B cell (primary cell): ENCODE data around the gene FOXO3. TPM values are rescaled to one million over a fixed set of nuclear protein-coding genes. Genes with fewer than 3 reads are reported as not detected.

ENCODE experiments used
- ATAC-seq: fragments of 200-7000 bp; cut with Tn5 transposase; one replicate; pipeline ENCODE4 v1.10.0; 2021; ENCODE audit warnings: low read depth, mild to moderate bottlenecking, moderate number of reproducible peaks, moderate library complexity
- CTCF ChIA-PET: fragments of 350-600 bp; sonication (Branson Sonifier 250); formaldehyde crosslinking; loops from one replicate; lab custom pipeline; 2021; ENCODE audit warnings: antibody characterized with exemption, inconsistent platforms; lab: Charles Lee
- POLR2A ChIA-PET: fragments of 350-600 bp; sonication (Branson Sonifier 250); formaldehyde crosslinking; loops from one replicate; lab custom pipeline; 2021; ENCODE audit warnings: antibody characterized with exemption; lab: Charles Lee
- DNase-seq: peaks from one replicate; pipeline ENCODE4 v3.0.0; 2013
- H2AFZ ChIP-seq: 2 replicates; pipeline ENCODE4 v1.6.1; 2012; ENCODE audit warnings: mild to moderate bottlenecking, low read depth, low read length; ENCODE audit not compliant: insufficient read depth, poor library complexity, severe bottlenecking
- H3K27ac ChIP-seq, 2 donors: 1 replicate in 1 of 2; 2 replicates in 1 of 2; pipeline ENCODE4 v1.5.1; 2012 to 2013; ENCODE audit warnings: low read length in 2 of 2, mild to moderate bottlenecking in 2 of 2, moderate library complexity in 1 of 2
- H3K27me3 ChIP-seq, 4 experiments: fragments of 200-600 bp in 1 of 4; sonication (generic) in 1 of 4; replicated peaks in 1 of 4; 1 replicate in 2 of 4; 2 replicates in 2 of 4; pipeline versions ENCODE4 v1.6.1 to v1.7.0; 2013 to 2016; ENCODE audit warnings: low read length in 3 of 4, mild to moderate bottlenecking in 2 of 4, mixed read lengths in 1 of 4, moderate library complexity in 1 of 4; ENCODE audit not compliant: insufficient read depth in 4 of 4, control insufficient read depth in 3 of 4; ENCODE audit errors: control extremely low read depth in 1 of 4
- H3K36me3 ChIP-seq, 2 experiments: replicated peaks in 1 of 2; 1 replicate in 1 of 2; 2 replicates in 1 of 2; pipeline versions ENCODE4 v1.6.1 to v1.7.1; 2013; ENCODE audit warnings: low read length in 1 of 2; ENCODE audit not compliant: insufficient read depth in 2 of 2, control insufficient read depth in 1 of 2; ENCODE audit errors: control extremely low read depth in 1 of 2, extremely low read depth in 1 of 2
- H3K4me1 ChIP-seq, 2 donors: fragments of 200-600 bp in 1 of 2; sonication (generic) in 1 of 2; 1 replicate in 1 of 2; 2 replicates in 1 of 2; pipeline versions ENCODE4 v1.5.1 to v1.6.1; 2013 to 2017; ENCODE audit warnings: low read length in 2 of 2; ENCODE audit not compliant: control insufficient read depth in 2 of 2, insufficient read depth in 2 of 2
- H3K4me2 ChIP-seq: replicated peaks from 2 replicates; pipeline ENCODE3; 2012; ENCODE audit warnings: mild to moderate bottlenecking, low read depth, low read length; ENCODE audit not compliant: poor library complexity, severe bottlenecking
- H3K4me3 ChIP-seq, 5 experiments: fragments of 200-600 bp in 1 of 5; sonication (generic) in 1 of 5; 1 replicate in 3 of 5; 2 replicates in 2 of 5; pipeline versions ENCODE4 v1.5.1 to v1.7.0; 2011 to 2016; ENCODE audit warnings: low read length in 4 of 5, mild to moderate bottlenecking in 4 of 5, low read depth in 2 of 5, control low read depth in 1 of 5, moderate library complexity in 1 of 5; ENCODE audit not compliant: insufficient read depth in 1 of 5; ENCODE audit errors: control extremely low read depth in 1 of 5, extremely low read depth in 1 of 5
- H3K79me2 ChIP-seq: fragments of 200-600 bp; sonication (generic); one replicate; pipeline ENCODE4 v1.6.0; 2016; ENCODE audit warnings: low read length; ENCODE audit not compliant: control insufficient read depth, insufficient read depth
- H3K9ac ChIP-seq: fragments of 200-600 bp; sonication (generic); 2 replicates; pipeline ENCODE4 v1.6.1; 2017; ENCODE audit warnings: mild to moderate bottlenecking, low read length, moderate library complexity
- H3K9me3 ChIP-seq, 3 donors: one replicate each; pipeline versions ENCODE4 v1.6.1 to v1.7.1; 2013; ENCODE audit warnings: low read length in 2 of 3; ENCODE audit not compliant: control insufficient read depth in 2 of 3, insufficient read depth in 1 of 3; ENCODE audit errors: control extremely low read depth in 1 of 3
- H4K20me1 ChIP-seq: 2 replicates; pipeline ENCODE4 v1.6.0; 2012; ENCODE audit warnings: mild to moderate bottlenecking, low read length; ENCODE audit not compliant: insufficient read depth, control insufficient read depth, poor library complexity, severe bottlenecking
- H3K27ac Mint-ChIP-seq: one replicate; pipeline ENCODE4 v1.8.0; 2021; ENCODE audit warnings: mixed read lengths
- H3K27me3 Mint-ChIP-seq: one replicate; pipeline ENCODE4 v1.8.0; 2021; ENCODE audit warnings: mixed read lengths
- H3K4me1 Mint-ChIP-seq: one replicate; pipeline ENCODE4 v1.8.0; 2021; ENCODE audit warnings: mixed read lengths
- H3K4me3 Mint-ChIP-seq: one replicate; pipeline ENCODE4 v1.8.0; 2021; ENCODE audit warnings: mixed read lengths
- H3K9me3 Mint-ChIP-seq: one replicate; pipeline ENCODE4 v1.8.0; 2022; ENCODE audit warnings: mixed read lengths; ENCODE audit not compliant: insufficient read depth
- EZH2 ChIP-seq: IDR thresholded peaks from 2 replicates; pipeline ENCODE4 v1.6.1; 2012; ENCODE audit warnings: borderline replicate concordance, low read depth, mild to moderate bottlenecking, moderate library complexity, low read length; ENCODE audit not compliant: insufficient read depth, poor library complexity, severe bottlenecking
- WGBS: methylation state at CpG from one replicate; pipeline ENCODE4 v1.1.5; 2013; ENCODE audit warnings: missing lambda C conversion rate; ENCODE audit not compliant: insufficient coverage; 5-methylcytosine and 5-hydroxymethylcytosine counted together
- intact Hi-C: fragments of 100-400 bp; cut with micrococcal nuclease; formaldehyde crosslinking; loops from one replicate; pipeline ENCODE4 v1.10.0; 2022
- polyA plus RNA-seq: library from polyadenylated mRNA; depleted of rRNA; stranded (reverse); fragments of >200 nt; gene quantifications from 2 replicates; pipeline ENCODE4 v1.2.3, GENCODE V29; 2012
- total RNA-seq, 2 donors: library from RNA; stranded (reverse); fragments of 120-200 nt in 1 of 2; gene quantifications; 1 replicate in 1 of 2; 2 replicates in 1 of 2; pipeline versions ENCODE4 v1.2.3 to v1.2.4, GENCODE V29; 2013 to 2022
- TF ChIP-seq, protein P1 (sequence below): fragments of 200-600 bp; IDR thresholded peaks from one replicate; pipeline ENCODE4 v1.8.0; 2022; ENCODE audit warnings: antibody characterized with exemption, mild to moderate bottlenecking

FOXO3 gene
- total and polyA plus RNA-seq, 2 donors (not counting 1 experiment from before 2014, with no cell fraction given) = 6.0 to 16.9 TPM

DNA sequence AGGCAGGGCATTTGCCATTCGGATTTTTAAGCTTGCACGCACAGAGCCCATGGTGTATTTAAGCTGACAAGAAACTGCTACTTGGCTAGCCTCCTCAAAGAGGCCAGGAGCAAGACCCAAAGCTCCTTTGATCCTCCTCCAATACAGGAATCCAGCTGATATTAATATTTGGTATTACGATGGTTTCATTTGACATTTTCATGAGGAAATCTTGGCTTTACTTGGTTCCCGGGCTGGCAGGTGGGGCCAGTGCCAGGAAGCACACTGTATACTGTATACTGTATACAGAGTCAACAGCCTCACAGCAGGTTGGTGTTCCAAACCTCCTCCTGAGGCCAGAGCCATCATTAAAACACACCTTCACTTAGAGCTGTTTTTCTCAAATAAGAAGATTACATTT, 149.3 kb downstream of the FOXO3 start:
- TF ChIP-seq, protein P1, sequence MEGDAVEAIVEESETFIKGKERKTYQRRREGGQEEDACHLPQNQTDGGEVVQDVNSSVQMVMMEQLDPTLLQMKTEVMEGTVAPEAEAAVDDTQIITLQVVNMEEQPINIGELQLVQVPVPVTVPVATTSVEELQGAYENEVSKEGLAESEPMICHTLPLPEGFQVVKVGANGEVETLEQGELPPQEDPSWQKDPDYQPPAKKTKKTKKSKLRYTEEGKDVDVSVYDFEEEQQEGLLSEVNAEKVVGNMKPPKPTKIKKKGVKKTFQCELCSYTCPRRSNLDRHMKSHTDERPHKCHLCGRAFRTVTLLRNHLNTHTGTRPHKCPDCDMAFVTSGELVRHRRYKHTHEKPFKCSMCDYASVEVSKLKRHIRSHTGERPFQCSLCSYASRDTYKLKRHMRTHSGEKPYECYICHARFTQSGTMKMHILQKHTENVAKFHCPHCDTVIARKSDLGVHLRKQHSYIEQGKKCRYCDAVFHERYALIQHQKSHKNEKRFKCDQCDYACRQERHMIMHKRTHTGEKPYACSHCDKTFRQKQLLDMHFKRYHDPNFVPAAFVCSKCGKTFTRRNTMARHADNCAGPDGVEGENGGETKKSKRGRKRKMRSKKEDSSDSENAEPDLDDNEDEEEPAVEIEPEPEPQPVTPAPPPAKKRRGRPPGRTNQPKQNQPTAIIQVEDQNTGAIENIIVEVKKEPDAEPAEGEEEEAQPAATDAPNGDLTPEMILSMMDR = no peak
- TF ChIP-seq EZH2 = no peak
- intact Hi-C loops = no loop called here
- no peak overlapping the region for H2AFZ ChIP-seq
- H3K9me3 ChIP-seq = no peaks in the 10 kb centered on the region
- ChIA-PET CTCF (no interaction called here), POLR2A (no interaction called here)
- H3K27ac Mint-ChIP-seq = no peak overlapping the region
- no peaks in the 10 kb centered on the region for H3K27me3 ChIP-seq
- no peaks in the 10 kb centered on the region for H4K20me1 ChIP-seq
- H3K27ac ChIP-seq = no peak overlapping the region
- DNase-seq (no peak), ATAC-seq (no peak)
- H3K9me3 Mint-ChIP-seq = no peaks in the 10 kb centered on the region
- peaks cover 14% of the 10 kb centered on the region for H3K27me3 Mint-ChIP-seq
- H3K79me2 ChIP-seq = no peaks in the 10 kb centered on the region
- no peaks in the 10 kb centered on the region for H3K4me1 Mint-ChIP-seq
- H3K4me3 Mint-ChIP-seq = no peak overlapping the region
- no peak overlapping the region for H3K4me3 ChIP-seq
- 93% methylated on average over 2 of the region's 4 CpGs for WGBS
- no peak overlapping the region for H3K9ac ChIP-seq
- no peaks in the 10 kb centered on the region for H3K4me1 ChIP-seq
- H3K4me2 ChIP-seq = no peak overlapping the region
- H3K36me3 ChIP-seq = no peaks in the 10 kb centered on the region

DNA sequence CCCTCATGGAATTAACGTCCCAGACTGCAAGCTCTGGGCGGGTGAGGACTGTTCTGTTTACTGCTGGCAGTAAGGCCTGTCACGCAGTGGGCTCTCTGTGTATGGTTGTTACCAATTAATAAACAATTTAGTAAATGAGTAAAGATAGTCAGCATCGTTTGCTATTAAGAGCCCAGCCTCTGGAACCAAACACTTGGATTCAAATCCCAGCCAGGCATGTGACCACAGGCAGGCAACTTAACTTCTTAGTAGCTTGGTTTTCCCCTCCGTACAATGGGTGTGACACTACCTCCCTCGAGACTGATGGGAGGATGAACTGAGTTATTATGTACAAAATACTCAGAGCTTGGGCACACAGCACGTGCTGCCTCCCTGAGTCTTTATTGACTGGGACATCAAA, 149.8 kb downstream of the FOXO3 start:
- Histone ChIP-seq H3K9ac (no peak overlapping the region), H3K79me2 (no peaks in the 10 kb centered on the region), H4K20me1 (no peaks in the 10 kb centered on the region), H2AFZ (no peak overlapping the region), H3K4me3 (no peak overlapping the region), H3K27me3 (no peaks in the 10 kb centered on the region), H3K9me3 (no peaks in the 10 kb centered on the region), H3K36me3 (no peaks in the 10 kb centered on the region), H3K4me1 (no peaks in the 10 kb centered on the region), H3K27ac (no peak overlapping the region), H3K4me2 (no peak overlapping the region)
- ATAC-seq (no peak), DNase-seq (no peak)
- POLR2A ChIA-PET = no interaction called here
- H3K4me1 Mint-ChIP-seq = no peaks in the 10 kb centered on the region
- CTCF ChIA-PET = no interaction called here
- H3K27me3 Mint-ChIP-seq = peaks cover 17% of the 10 kb centered on the region
- H3K4me3 Mint-ChIP-seq = no peak overlapping the region
- intact Hi-C loops = no loop called here
- H3K27ac Mint-ChIP-seq = no peak overlapping the region
- 93% methylated on average over 6 of the region's 7 CpGs for WGBS
- no peaks in the 10 kb centered on the region for H3K9me3 Mint-ChIP-seq
- no peak for TF ChIP-seq EZH2
- TF ChIP-seq, protein P1 = no peak
